H4 (cell line): ENCODE measurements around the gene CTXND1. TPM values are rescaled to one million over a fixed set of nuclear protein-coding genes. Genes with fewer than 3 reads are reported as not detected.

Experiments
- DNase-seq: peaks from one replicate; pipeline ENCODE4 v3.0.0-alpha.2; 2015; ENCODE audit warnings: low spot score
- total RNA-seq: library from RNA; depleted of rRNA; stranded (reverse); fragments of >200 nt; shearing (Covaris generic); gene quantifications from 2 replicates; pipeline ENCODE4 v1.2.3, GENCODE V29; 2014

The CTXND1 gene
- total RNA-seq, 1 experiment from 2014 or later = 0.10 TPM

DNA sequence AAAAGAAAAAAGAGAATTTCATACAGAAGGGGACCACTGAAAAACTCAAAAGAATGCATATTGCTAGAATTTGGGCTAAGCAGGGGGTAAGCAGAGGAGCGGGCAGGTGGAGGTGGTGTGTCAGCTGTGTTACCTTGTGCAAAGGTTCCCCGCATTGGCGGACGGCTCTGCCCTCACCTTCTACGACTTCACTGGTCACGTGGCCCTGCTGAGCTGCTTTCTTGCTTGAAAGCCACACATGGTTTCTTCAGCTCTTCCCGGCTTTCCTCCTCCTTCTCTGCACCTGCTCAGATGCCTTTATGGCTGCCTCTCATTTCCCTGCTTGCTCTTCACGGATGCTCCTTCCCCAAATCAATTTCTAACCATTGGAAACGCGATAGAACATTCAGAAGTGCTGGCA, 68.7 kb downstream of the CTXND1 start:
- DNase-seq = no peak

DNA sequence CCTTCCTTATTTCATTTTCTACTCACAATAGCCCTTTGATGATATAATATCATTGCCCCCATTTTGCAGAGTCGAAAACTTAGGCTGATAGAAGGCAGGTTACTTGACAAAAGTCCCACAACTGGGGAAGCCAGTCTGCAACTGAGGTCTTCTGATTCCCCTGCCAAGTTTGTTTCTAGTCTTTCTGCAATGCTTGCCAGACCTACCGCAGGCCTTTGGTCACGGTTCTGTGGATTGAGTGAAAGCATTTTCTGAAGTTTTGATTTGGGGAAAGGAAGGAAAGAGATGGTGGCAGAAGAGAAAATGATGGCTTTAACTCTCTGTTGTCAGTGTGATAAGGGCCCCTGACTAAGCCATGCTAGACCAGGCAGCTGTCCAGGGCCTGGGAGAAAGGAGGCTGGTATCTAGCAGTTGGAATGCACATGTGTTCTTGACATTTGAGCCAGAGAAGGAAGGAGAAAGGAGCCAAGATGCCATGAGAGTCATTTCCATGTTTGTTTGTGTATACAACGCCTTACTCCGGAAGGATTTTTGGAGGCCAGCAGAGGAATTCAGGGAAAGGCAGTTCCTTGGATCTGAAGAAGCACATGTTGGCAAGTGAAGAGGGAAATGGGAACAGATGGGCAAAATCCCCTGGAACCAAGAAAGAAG, 69.3 kb downstream of the CTXND1 start:
- no peak for DNase-seq

- no peak for DNase-seq
Observed at GRCh38 chr15:80180986-80181385, 71.0 kb downstream of the CTXND1 start.

DNA sequence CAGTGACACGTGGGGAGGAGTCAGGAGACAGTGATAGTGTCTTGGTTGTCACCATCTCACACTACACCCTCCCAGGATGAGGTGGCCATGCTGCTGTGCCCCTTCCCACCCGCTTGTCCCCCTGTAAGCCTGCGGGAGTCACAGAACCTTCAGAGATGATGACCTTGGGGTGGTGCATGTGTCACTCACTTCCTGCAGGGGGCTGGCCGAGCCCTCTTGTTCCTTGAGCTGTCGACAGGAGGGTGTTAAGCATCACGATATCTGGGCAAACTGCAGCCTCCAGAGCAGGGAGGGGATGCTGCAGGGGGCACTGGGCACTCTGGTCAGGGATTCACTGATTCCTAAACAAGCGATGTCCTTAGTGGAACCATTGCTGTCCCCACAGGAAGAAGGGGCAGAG, 71.5 kb downstream of the CTXND1 start:
- no peak for DNase-seq

- no peak for DNase-seq
Observed at GRCh38 chr15:80179935-80180334, 72.1 kb downstream of the CTXND1 start.

- DNase-seq = peak; percentile 57
Observed at GRCh38 chr15:80179025-80179759, 72.8 kb downstream of the CTXND1 start.

DNA sequence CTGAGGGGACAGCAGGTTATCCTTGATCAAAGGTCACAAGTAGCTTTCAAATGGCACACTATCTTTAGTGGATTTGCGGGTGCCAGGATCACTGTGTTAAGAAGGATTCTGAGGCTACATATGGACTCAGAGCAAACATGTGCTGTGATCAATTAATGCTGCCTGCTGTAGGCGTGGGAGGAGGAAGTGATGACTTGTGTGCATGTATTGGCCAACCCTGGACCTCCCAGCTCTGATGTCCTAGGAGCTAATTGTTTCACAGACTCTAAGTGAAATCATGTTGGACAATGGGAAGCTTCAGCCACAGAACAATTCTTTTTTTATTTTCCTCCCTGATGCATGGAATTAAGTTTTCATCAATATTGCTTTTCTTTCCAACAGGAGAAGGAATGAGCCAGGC, 74.9 kb downstream of the CTXND1 start:
- DNase-seq = no peak

DNA sequence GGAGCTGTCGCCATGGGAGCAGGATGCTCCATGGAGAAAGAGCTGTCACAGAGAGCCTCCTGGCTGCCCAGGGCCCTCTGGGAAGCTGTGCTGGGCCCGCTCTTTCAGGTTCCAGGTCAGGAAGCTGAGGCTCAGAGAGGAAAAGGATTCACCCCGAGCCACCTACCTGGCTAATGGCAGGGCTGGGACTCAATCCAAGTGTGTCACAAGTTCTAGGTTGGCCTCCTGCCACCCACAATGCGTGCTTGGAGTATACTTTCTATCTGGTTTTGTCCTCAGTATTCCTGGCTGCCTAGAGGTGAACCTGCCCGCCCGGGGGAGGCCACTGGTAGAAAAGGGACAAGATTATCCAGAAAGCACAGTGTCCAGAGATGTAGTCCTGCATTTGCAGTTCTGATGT, 75.6 kb downstream of the CTXND1 start:
- no peak for DNase-seq

GRCh38 chr15:80175436-80175835, 76.6 kb downstream of the CTXND1 start:
- DNase-seq = no peak

DNA sequence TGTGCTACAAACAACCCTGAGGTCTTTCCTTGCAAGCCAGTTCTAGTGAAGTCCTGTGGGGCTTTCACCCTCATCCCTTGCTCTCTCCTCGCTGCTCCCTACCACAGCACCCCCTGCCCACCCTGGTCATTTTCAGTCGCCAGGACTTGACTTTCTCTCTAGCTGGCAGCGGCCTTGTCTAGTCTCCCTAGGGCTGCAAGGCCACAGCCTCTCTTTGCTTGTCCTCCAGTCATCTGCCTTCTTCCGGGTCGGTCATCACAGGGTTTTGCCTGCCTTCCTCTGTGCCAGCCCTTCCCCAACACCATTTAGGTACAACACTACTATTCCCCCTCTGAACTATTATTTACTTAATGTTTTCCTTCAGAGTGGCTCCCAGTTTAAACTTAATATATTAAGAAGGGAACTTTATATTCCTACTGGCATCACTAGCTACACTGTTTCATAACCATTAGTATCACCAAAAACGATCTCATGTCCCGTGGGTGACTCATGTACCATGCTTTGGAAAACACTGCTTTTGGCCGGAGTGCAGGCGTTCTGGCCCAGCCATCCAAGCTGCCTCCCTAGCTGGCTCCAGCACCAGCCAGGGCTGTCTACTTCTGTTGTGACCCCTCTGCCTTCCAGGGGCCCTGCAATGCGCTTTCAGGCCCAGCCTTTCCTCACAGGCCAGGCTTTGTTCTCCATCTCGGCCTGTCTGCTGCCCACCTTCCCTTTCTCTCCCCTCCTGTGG, 77.8 kb downstream of the CTXND1 start:
- DNase-seq = no peak

DNA sequence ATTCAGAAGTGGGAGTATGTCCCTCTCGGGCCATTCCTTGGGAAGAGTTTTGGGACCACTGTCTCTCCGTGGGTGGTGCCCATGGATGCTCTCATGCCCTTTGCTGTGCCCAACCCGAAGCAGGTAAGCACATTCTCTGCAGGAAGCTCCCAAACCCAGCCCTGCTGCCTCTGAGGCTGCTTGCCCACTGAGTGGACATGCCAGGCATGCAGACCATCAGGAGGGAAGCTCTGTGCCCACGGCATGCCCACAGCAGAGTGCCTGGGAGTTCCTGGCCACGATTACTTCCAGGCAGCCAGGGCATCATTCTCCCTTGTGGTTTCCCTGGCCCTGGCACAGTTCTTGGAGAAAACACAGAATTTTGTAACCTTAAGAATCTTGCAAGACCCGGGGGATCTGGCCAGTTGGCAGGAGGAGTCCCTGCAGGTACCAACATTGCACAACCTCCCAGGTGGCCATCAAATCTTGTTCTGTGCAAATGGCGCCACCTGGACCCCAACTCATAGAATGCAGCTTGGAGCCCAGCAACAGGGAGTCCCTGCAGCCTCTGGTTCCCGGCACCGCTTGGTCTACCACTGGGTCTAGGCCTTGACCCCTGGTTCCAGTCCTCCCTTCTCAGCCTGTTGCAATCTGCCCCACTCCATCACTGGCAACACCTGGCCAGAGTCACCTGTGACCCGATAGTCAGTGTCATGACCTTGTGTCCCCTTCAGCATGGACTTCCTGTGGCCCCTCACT, 78.8 kb downstream of the CTXND1 start:
- DNase-seq = peak; percentile 49

GRCh38 chr15:80172401-80172800, 79.6 kb downstream of the CTXND1 start:
- DNase-seq = no peak

DNA sequence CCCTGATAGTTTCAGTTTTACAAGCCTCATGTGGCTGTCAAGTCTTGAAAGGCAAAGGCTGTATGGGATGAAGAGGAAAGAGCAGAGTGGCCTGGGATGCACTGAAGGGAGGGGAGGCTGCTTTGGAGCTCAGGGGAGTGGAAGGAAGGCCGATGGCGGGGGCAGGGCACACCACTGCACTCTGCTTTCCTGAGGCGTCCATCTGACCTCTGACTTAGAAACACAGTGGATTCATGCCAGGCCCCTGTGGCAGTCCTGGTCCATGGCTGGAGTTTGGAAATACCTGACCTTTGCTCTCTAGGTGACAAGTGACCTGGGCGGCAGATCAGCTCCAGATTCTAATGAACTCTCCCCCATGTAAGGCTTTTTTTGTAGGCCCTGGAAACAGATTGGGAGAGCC, 80.2 kb downstream of the CTXND1 start:
- DNase-seq = no peak

- DNase-seq = no peak
Observed at GRCh38 chr15:80170596-80170995, 81.4 kb downstream of the CTXND1 start.

DNA sequence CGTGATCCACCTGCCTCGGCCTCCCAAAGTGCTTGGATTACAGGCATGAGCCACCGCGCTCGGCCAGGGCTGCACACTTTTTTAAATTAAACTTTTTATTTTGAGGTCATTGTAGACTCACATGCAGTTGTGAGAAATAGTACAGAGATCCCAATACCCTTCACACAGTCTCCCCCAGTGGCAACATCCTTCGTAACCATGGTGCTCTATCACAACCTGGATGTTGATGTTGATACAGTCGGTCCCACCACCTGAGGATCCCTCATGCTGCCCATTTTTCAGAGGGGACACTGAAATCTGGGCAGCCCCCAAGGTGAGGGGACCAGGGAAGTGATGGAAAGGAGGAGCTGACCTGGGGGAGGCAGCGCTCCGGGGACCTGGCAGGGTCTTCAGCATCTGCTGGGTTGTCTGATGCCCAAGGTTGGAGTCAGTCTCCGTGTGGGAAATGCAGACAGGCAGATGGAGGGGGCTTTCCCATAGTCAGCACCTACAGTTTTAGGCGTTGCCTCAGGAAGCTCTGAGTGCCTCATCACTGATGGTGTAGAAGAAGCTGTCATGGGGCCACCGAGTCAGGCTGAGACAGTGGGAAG, 82.2 kb downstream of the CTXND1 start:
- DNase-seq = no peak

GRCh38 chr15:80168421-80168820, 83.6 kb downstream of the CTXND1 start:
- no peak for DNase-seq

DNA sequence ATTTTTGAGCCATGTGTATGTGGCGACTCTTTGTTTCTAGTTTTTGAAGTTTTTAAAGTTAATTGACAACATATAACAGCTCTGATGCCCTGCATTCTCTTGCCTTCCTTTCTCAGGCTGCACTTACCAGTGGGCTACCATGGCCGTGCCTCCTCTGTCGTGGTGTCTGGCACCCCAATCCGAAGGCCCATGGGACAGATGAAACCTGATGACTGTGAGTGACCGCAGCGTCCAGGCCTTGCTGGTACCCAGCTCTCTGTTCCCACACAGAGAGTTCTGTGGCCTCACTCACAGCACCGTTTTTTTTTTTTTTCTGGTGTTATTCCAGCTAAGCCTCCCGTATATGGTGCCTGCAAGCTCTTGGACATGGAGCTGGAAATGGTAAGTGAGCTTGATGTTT, 84.1 kb downstream of the CTXND1 start:
- no peak for DNase-seq

DNA sequence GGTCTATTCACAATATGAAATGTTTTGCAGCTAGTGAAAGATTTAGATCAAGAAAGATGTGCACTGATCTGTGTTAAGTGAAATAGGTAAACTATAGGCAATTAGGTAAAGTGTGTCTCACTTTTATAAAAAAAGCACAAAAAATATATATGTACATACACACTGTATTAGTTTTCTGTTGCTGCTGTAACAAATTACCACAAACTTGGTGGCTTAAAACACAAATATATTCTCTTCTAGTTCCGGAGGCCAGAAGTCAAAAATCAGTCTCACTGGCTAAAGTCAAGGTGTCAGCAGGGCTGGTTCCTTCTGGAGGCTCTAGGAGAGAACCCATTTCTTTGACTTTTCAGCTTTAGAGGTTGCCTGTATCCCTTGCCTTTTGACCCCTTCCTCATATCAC, 88.1 kb downstream of the CTXND1 start:
- DNase-seq = no peak

- DNase-seq = no peak
Observed at GRCh38 chr15:80163217-80163616, 88.8 kb downstream of the CTXND1 start.

- DNase-seq = no peak
Observed at GRCh38 chr15:80162059-80162554, 89.9 kb downstream of the CTXND1 start.

- DNase-seq = no peak
Observed at GRCh38 chr15:80161468-80162016, 90.5 kb downstream of the CTXND1 start.
